Activated B cell treated with CpG ODN at 0.5 μM for 24 hours (primary cell): ENCODE measurements around the gene HES7. TPM values are rescaled to one million over a fixed set of nuclear protein-coding genes. Genes with fewer than 3 reads are reported as not detected.

ENCODE experiments used
- ATAC-seq: fragments of 200-7000 bp; cut with Tn5 transposase; one replicate; pipeline ENCODE4 v1.10.0; 2021; ENCODE audit warnings: low read depth, mild to moderate bottlenecking, moderate library complexity
- CTCF ChIA-PET: fragments of 350-600 bp; sonication (Branson Sonifier 250); formaldehyde crosslinking; loops from one replicate; lab custom pipeline; 2021; ENCODE audit warnings: antibody characterized with exemption; lab: Charles Lee
- POLR2A ChIA-PET: fragments of 350-600 bp; sonication (Branson Sonifier 250); formaldehyde crosslinking; loops from one replicate; lab custom pipeline; 2021; ENCODE audit warnings: antibody characterized with exemption; lab: Charles Lee
- DNase-seq: peaks from one replicate; pipeline ENCODE4 v3.0.0; 2022
- H3K27ac Mint-ChIP-seq: one replicate; pipeline ENCODE4 v1.8.0; 2020; ENCODE audit warnings: mixed read lengths
- H3K27me3 Mint-ChIP-seq: one replicate; pipeline ENCODE4 v1.8.0; 2021; ENCODE audit warnings: mixed read lengths
- H3K36me3 Mint-ChIP-seq: one replicate; pipeline ENCODE4 v1.8.0; 2021; ENCODE audit warnings: low read depth, mixed read lengths
- H3K4me1 Mint-ChIP-seq: one replicate; pipeline ENCODE4 v1.8.0; 2021; ENCODE audit warnings: mixed read lengths
- H3K4me3 Mint-ChIP-seq: one replicate; pipeline ENCODE4 v1.8.0; 2020; ENCODE audit warnings: mild to moderate bottlenecking, mixed read lengths
- H3K9me3 Mint-ChIP-seq: one replicate; pipeline ENCODE4 v1.8.0; 2020; ENCODE audit warnings: mixed read lengths
- intact Hi-C: fragments of 100-400 bp; cut with micrococcal nuclease; formaldehyde crosslinking; loops from one replicate; pipeline ENCODE4 v1.15.1; 2024
- total RNA-seq: library from RNA; stranded (reverse); gene quantifications from 2 replicates; pipeline ENCODE4 v1.2.3, GENCODE V29; 2022
- TF ChIP-seq, protein P1 (sequence below): fragments of 200-600 bp; IDR thresholded peaks from one replicate; pipeline ENCODE4 v1.8.0; 2022; ENCODE audit warnings: antibody characterized with exemption, mild to moderate bottlenecking

The HES7 gene
- total RNA-seq, 1 donor from 2014 or later = 0.49 TPM

DNA sequence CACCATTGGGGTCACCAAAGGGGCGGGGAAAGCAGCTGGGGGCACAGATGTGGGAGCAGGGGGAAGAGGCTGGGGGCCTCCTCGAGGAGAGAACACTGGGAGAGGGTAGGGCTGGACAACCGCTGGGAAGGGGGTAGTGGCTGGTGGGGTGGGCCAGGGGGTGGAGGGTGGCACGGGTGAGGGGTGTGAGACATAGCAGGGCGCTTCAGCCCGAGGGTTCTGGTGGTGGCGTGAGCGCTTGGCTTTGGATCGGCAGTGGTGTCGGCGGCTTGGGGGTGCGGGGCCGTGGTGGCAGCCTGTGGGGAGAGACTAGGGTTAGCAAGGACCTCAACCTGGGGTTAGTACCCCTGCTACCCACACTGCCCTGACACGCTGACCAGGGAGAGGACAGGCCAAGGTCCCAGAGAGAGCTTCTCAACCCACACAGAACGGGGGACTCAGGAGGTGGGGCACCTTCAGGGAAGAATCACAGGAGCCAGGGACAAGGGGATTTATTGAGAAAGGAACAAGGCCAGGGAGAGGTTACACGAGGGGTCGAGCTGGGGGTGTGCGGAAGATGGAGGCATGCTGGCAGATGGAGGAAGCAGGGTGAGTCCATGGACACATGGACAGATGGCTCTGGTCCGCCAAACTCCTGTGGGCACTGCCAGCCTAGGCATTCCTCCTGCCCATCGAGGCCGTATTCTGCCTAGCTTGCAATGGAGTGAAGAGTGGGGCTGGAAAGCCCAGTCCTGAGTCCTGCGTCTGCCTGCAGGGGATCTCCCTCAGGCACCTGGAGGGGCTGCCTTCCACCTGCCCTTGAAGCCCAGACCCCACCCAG lies 19.9 kb upstream of the HES7 start:
- Mint-ChIP-seq H3K4me1 (no peaks in the 10 kb centered on the region), H3K27ac (no peak overlapping the region), H3K4me3 (no peak overlapping the region), H3K9me3 (no peaks in the 10 kb centered on the region), H3K27me3 (no peaks in the 10 kb centered on the region), H3K36me3 (peaks cover 70% of the 10 kb centered on the region)
- TF ChIP-seq, protein P1, sequence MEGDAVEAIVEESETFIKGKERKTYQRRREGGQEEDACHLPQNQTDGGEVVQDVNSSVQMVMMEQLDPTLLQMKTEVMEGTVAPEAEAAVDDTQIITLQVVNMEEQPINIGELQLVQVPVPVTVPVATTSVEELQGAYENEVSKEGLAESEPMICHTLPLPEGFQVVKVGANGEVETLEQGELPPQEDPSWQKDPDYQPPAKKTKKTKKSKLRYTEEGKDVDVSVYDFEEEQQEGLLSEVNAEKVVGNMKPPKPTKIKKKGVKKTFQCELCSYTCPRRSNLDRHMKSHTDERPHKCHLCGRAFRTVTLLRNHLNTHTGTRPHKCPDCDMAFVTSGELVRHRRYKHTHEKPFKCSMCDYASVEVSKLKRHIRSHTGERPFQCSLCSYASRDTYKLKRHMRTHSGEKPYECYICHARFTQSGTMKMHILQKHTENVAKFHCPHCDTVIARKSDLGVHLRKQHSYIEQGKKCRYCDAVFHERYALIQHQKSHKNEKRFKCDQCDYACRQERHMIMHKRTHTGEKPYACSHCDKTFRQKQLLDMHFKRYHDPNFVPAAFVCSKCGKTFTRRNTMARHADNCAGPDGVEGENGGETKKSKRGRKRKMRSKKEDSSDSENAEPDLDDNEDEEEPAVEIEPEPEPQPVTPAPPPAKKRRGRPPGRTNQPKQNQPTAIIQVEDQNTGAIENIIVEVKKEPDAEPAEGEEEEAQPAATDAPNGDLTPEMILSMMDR = no peak
- intact Hi-C loops = no loop called here
- ATAC-seq (no peak), DNase-seq (no peak)
- POLR2A ChIA-PET = interaction anchor here (0.7 to 1.1 kb wide), 2 partner anchors 13 to 48 kb away, joined by 3 to 5 read pairs; no protein-coding TSS in a partner anchor
- CTCF ChIA-PET = no interaction called here

DNA sequence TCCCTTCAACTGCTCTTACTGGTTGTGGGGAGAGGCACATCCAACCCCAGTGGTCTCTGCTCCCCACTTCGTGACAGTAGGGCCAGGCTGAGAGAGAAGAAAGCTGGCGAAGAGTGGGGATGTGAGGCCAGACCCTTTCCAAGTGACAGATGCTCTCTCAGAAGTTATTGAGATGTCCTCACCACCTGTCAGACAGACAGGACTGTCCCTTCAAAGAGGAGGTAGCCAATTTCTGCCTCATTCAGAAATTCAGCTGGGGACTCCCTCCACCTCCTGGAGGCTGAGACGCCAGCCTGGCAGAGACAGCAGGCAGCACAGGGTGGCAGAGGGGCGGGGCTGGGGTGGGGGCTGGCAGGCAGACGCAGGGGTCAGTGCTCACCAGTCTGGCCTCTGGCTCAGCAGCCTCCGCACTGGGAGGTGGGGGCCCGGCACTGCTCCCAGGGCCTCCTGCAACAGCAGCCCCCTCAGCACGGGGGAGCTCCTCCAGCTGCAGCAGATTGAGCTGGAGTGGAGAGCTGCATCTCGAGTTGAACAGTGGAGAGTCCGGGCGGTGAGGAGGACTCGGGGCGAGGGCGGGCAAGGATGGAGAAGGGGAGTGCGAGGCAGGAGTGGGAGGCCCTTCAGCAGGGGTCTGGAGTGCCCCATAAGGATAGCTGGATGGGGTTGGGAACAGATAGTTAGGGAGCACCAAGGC lies 19.1 kb upstream of the HES7 start:
- intact Hi-C loops = no loop called here
- Mint-ChIP-seq H3K4me1 (no peaks in the 10 kb centered on the region), H3K36me3 (peaks cover 63% of the 10 kb centered on the region), H3K9me3 (no peaks in the 10 kb centered on the region), H3K4me3 (no peak overlapping the region), H3K27ac (no peak overlapping the region), H3K27me3 (no peaks in the 10 kb centered on the region)
- ChIA-PET CTCF (no interaction called here), POLR2A (interaction anchor here (0.7 to 5.6 kb wide), 3 partner anchors 7 to 47 kb away, joined by 3 to 37 read pairs (median 5); no protein-coding TSS in a partner anchor)
- TF ChIP-seq, protein P1 = no peak
- ATAC-seq (no peak), DNase-seq (no peak)

DNA sequence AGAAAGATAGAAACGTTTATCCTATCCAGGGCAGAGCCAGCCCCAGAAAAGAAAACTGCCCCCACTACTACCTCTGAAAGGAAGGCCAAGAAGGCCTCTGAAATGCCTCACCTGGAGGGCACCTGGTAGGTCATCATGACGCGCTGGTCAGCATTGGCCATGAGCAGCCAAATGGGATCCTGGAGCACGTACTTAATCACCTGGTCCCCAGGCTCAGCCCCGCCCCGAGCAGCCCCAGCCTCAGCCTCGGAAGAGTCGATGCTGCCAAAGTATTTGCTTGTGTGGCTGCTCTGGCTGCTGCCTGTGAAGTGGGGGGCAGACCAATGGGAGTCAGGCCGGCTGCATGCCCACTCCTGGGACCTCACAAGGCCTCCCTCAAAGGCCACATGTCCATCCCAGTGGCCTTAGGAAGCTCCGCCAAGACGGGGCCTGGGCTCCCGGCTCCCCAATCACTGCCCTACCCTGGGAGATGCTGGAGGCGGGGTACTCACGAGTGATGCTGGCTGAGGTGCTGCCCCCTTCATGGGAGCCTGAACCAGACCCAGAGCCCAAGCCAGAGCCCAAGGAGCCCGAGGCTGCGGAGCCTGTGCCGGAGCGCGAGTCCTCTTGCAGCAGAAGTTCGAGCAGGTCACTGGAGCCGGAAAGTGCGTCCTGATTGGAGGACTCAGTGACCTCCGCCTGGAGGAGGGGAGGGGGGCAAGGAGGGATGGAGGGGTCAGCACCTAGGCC lies 18.4 kb upstream of the HES7 start:
- TF ChIP-seq, protein P1 = no peak
- H3K36me3 Mint-ChIP-seq = peaks cover 57% of the 10 kb centered on the region
- ATAC-seq (no peak), DNase-seq (no peak)
- H3K27ac Mint-ChIP-seq = no peak overlapping the region
- intact Hi-C loops = no loop called here
- no peak overlapping the region for H3K4me3 Mint-ChIP-seq
- no peaks in the 10 kb centered on the region for H3K27me3 Mint-ChIP-seq
- ChIA-PET POLR2A (interaction anchor here (0.6 to 6.3 kb wide), 5 partner anchors 8 to 31 kb away, joined by 3 to 139 read pairs (median 37); partner anchors contain the start of gene PER1), CTCF (no interaction called here)
- no peaks in the 10 kb centered on the region for H3K9me3 Mint-ChIP-seq
- no peaks in the 10 kb centered on the region for H3K4me1 Mint-ChIP-seq

DNA sequence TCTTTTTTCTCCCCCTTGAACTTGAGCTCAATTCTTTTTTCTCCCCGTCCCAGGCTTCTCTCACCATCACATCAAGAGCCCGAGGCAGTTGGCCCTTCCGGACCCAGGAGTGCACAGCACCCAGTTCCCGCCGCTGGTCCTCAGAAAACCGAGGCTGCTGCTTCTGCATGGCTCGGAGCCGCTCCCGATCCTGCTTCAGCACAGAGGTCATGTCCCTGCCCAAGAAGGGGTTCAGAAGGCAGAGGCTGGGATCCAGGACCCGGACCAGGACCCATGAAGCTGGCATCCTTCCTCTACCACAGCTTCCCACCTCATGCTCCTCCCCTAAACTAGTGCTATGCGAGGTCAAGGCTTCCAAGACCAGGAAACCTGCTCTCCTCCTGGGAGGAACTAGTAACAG lies 17.8 kb upstream of the HES7 start:
- no peak for DNase-seq
- H3K27ac Mint-ChIP-seq = no peak overlapping the region
- ChIA-PET POLR2A (interaction anchor here (0.6 to 6.3 kb wide), 5 partner anchors 9 to 31 kb away, joined by 3 to 139 read pairs (median 37); partner anchors contain the start of gene PER1), CTCF (no interaction called here)
- no peaks in the 10 kb centered on the region for H3K27me3 Mint-ChIP-seq
- no peaks in the 10 kb centered on the region for H3K9me3 Mint-ChIP-seq
- intact Hi-C loops = no loop called here
- H3K36me3 Mint-ChIP-seq = peaks cover 52% of the 10 kb centered on the region
- no peak for ATAC-seq
- TF ChIP-seq, protein P1 = no peak
- H3K4me3 Mint-ChIP-seq = no peak overlapping the region
- no peaks in the 10 kb centered on the region for H3K4me1 Mint-ChIP-seq
